NCI-H774 (cell line): ENCODE results near the gene CDK5R2.
"Not testable (repeated sequence)": the region's sequence is repeated elsewhere in the genome, so short reads cannot be mapped to it uniquely, and the experiment has no call there.

Experiments used
- DNase-seq: peaks from one replicate; lab custom pipeline; 2025; lab: John Stamatoyannopoulos, UW

CDK5R2 gene

GRCh38 chr2:218959141-218959731, at the start of gene CDK5R2:
CDK5R2 (plus strand) TSS chr2:218959666; CDS start chr2:218959821, 155 bp downstream.
- DNase-seq = peak; percentile 90

GRCh38 chr2:218910741-218911140, 48.7 kb upstream of the CDK5R2 start:
- DNase-seq = no peak

DNA sequence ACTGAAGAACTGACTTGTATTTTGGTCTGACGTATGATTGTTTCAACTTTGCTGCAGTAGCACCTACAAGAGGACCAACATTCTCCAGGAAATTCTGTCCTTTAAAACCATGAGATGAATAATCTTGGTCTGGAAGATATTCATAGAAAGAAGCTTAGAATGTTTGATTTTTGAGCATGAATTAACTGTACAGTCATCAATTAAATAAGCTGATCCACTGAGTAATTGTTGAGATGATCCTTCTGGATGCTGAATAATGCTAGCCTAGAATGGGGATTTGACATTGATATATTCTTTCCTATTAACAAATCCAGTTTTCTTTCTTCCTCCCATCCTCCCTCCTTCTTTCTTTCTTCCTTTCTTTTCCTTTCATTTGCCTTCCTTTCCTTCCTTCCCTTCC, 39.0 kb upstream of the CDK5R2 start:
- DNase-seq = no peak

DNA sequence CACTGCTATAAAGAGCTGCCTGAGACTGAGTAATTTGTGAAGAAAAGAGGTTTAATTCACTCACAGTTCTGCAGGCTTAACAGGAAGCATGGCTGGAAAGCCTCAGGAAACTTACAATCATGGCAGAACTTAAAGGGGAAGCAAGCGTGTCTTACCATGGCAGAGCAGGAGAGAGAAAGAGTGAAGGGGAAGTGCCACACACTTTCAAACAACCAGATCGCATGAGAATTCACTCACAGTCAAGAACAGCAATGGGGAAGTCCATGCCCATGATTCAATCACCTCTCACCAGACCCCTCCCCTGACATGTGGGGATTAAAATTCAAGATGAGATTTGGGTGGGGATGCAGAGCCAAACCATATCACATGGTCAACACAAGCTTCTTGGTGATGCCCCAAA, 34.7 kb upstream of the CDK5R2 start:
- no peak for DNase-seq

GRCh38 chr2:218925434-218925833, 34.0 kb upstream of the CDK5R2 start:
- DNase-seq = no peak

- DNase-seq = peak; percentile 27
These were observed 32.0 kb upstream of the CDK5R2 start for GRCh38 chr2:218927422-218927821.

- DNase-seq = no peak
These were observed 31.6 kb upstream of the CDK5R2 start for GRCh38 chr2:218927876-218928275.

DNA sequence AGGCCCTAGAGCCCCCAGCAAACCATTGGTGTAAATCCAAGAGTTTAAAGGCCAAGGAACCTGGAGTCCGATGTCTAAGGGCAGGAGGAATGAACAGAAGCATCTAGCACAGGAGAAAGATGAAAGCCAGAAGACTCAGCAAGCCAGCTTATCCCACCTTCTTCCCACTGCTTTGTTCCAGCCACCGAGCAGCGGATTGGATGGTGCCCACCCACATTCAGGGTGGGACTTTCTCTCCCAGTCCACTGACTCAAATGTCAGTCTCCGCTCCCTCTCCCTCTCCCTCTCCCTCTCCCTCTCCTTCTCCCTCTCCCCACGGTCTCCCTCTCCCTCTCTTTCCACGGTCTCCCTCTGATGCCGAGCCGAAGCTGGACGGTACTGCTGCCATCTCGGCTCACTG, 29.0 kb upstream of the CDK5R2 start:
- DNase-seq = not testable (repeated sequence)

GRCh38 chr2:218931751-218932150, 27.7 kb upstream of the CDK5R2 start:
- DNase-seq = not testable (repeated sequence)

- no peak for DNase-seq
These were observed 14.6 kb upstream of the CDK5R2 start for GRCh38 chr2:218944759-218945404.

GRCh38 chr2:218946621-218947020, 12.8 kb upstream of the CDK5R2 start:
- no peak for DNase-seq

GRCh38 chr2:218952160-218952559, 7.3 kb upstream of the CDK5R2 start:
- no peak for DNase-seq

DNA sequence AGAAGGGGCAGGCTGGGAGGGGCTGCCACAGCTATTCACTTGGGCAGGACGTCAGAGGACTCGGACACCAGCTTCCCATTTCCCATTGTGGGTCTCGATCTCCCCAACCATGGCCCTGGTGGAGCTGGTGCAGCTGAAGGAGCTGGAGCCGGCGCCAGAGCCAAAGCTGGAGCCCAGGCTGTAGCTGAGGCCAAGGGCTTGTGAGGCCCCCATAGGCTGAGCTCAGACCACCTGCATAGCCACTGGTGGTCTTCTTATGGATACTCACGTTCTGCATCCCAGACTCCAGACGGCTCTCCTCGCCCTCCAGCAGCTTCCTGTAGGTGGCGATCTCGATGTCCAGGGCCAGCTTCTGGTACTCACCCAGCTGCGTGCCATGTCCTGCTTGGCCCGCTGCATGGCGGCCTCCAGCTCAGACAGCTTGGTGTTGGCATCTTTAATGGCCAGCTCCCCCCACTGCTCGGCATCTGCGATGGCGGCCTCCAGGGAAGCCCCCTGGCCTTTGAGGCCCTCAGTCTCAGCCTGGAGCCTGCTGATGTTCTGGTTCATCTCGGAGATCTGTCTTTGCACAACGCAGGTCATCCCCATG, 6.0 kb upstream of the CDK5R2 start:
- DNase-seq = no peak

GRCh38 chr2:218954541-218955300, 4.7 kb upstream of the CDK5R2 start:
- DNase-seq = no peak

- DNase-seq = no peak
These were observed 3.4 kb upstream of the CDK5R2 start for GRCh38 chr2:218956039-218956438.

- DNase-seq = no peak
These were observed 1.8 kb upstream of the CDK5R2 start for GRCh38 chr2:218957671-218958070.

- no peak for DNase-seq
These were observed 1.2 kb upstream of the CDK5R2 start for GRCh38 chr2:218958276-218958675.

DNA sequence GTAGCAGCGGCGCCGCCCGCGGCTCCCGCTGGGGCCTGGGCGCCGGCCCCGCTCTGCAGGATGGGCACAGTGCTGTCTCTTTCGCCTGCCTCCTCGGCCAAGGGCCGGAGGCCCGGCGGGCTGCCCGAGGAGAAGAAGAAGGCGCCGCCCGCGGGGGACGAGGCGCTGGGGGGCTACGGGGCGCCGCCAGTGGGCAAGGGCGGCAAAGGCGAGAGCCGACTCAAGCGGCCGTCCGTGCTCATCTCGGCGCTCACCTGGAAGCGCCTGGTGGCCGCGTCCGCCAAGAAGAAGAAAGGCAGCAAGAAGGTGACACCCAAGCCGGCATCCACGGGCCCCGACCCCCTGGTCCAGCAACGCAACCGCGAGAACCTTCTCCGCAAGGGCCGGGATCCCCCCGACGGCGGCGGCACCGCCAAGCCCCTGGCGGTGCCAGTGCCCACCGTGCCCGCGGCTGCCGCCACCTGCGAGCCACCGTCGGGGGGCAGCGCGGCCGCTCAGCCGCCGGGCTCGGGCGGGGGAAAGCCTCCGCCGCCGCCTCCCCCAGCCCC, 369 bp downstream of the CDK5R2 start:
- DNase-seq = no peak

- no peak for DNase-seq
These were observed 1.1 kb downstream of the CDK5R2 start for GRCh38 chr2:218960309-218961165.

- DNase-seq = no peak
These were observed 1.8 kb downstream of the CDK5R2 start for GRCh38 chr2:218961229-218961628.
